SK-N-SH treated with all-trans-retinoic acid at 6 μM for 48 hours (cell line): ENCODE results near the gene SMAD3.

Source experiments
- ATAC-seq: fragments of 200-7000 bp; cut with Tn5 transposase; 3 replicates; pipeline ENCODE4 v1.9.1; 2020; ENCODE audit warnings: mild to moderate bottlenecking, moderate library complexity
- ARNTL ChIP-seq: fragments of 450-650 bp; formaldehyde crosslinking; IDR thresholded peaks from 2 replicates; pipeline ENCODE4 v1.5.0; 2020; ENCODE audit warnings: low read depth, mild to moderate bottlenecking, moderate library complexity, borderline replicate concordance
- BACH2 ChIP-seq: fragments of 250-450 bp; sonication (Bioruptor Pico); IDR thresholded peaks from 2 replicates; pipeline ENCODE4 v1.9.0; 2021; ENCODE audit warnings: mild to moderate bottlenecking, borderline replicate concordance
- CREB5 ChIP-seq: fragments of 250-450 bp; sonication (Bioruptor Pico); IDR thresholded peaks from 2 replicates; pipeline ENCODE4 v1.5.1; 2020; ENCODE audit warnings: low read depth, mild to moderate bottlenecking, moderate library complexity
- CSDC2 ChIP-seq: fragments of 250-450 bp; sonication (Bioruptor Pico); IDR thresholded peaks from 2 replicates; pipeline ENCODE4 v1.5.0; 2020; ENCODE audit warnings: mild to moderate bottlenecking, moderate library complexity
- CSRNP3 ChIP-seq: fragments of 250-450 bp; sonication (Bioruptor Pico); IDR thresholded peaks from 2 replicates; pipeline ENCODE4 v1.5.1; 2021; ENCODE audit warnings: mild to moderate bottlenecking, moderate library complexity
- ESRRG ChIP-seq: fragments of 250-450 bp; sonication (Bioruptor Pico); IDR thresholded peaks from 2 replicates; pipeline ENCODE4 v1.6.1; 2021; ENCODE audit warnings: mild to moderate bottlenecking
- GLIS3 ChIP-seq: fragments of 250-450 bp; sonication (Bioruptor Pico); IDR thresholded peaks from 2 replicates; pipeline ENCODE4 v1.5.0; 2020; ENCODE audit warnings: mild to moderate bottlenecking, moderate library complexity
- ISL1 ChIP-seq: fragments of 250-450 bp; sonication (Bioruptor Pico); IDR thresholded peaks from 2 replicates; pipeline ENCODE4 v2.1.2; 2022; ENCODE audit warnings: mild to moderate bottlenecking, moderate library complexity
- OSR1 ChIP-seq: fragments of 250-450 bp; sonication (Bioruptor Pico); IDR thresholded peaks from 2 replicates; pipeline ENCODE4 v1.8.0; 2022; ENCODE audit warnings: moderate library complexity, mild to moderate bottlenecking, inconsistent platforms
- POU6F1 ChIP-seq: fragments of 250-450 bp; sonication (Bioruptor Pico); IDR thresholded peaks from 2 replicates; pipeline ENCODE4 v1.8.0; 2021; ENCODE audit warnings: low read depth, mild to moderate bottlenecking, moderate library complexity, borderline replicate concordance
- PPARA ChIP-seq: fragments of 250-450 bp; sonication (Bioruptor Pico); IDR thresholded peaks from 2 replicates; pipeline ENCODE4 v1.5.0; 2020; ENCODE audit warnings: mild to moderate bottlenecking, borderline replicate concordance
- RARB ChIP-seq: fragments of 250-450 bp; sonication (Bioruptor Pico); IDR thresholded peaks from 2 replicates; pipeline ENCODE4 v1.8.0; 2021; ENCODE audit warnings: mild to moderate bottlenecking, moderate library complexity
- SNAI2 ChIP-seq: fragments of 250-450 bp; sonication (Bioruptor Pico); IDR thresholded peaks from 2 replicates; pipeline ENCODE4 v1.5.0; 2020; ENCODE audit warnings: mild to moderate bottlenecking, moderate library complexity
- TCF4 ChIP-seq: fragments of 250-450 bp; sonication (Bioruptor Pico); IDR thresholded peaks from 2 replicates; pipeline ENCODE4 v1.8.0; 2021; ENCODE audit warnings: mild to moderate bottlenecking, moderate library complexity, borderline replicate concordance
- TOX ChIP-seq: fragments of 250-450 bp; sonication (Bioruptor Pico); IDR thresholded peaks from 2 replicates; pipeline ENCODE4 v1.8.0; 2021; ENCODE audit warnings: mild to moderate bottlenecking, moderate library complexity, borderline replicate concordance
- ZC3H10 ChIP-seq: fragments of 250-450 bp; sonication (Bioruptor Pico); IDR thresholded peaks from 2 replicates; pipeline ENCODE4 v1.5.1; 2021; ENCODE audit warnings: mild to moderate bottlenecking, moderate library complexity
- ZFP3 ChIP-seq: fragments of 250-450 bp; sonication (Bioruptor Pico); IDR thresholded peaks from 2 replicates; pipeline ENCODE4 v1.5.0; 2020; ENCODE audit warnings: mild to moderate bottlenecking, moderate library complexity
- ZFP30 ChIP-seq: fragments of 450-650 bp; formaldehyde crosslinking; IDR thresholded peaks from 2 replicates; pipeline ENCODE4 v1.5.0; 2022; ENCODE audit warnings: mild to moderate bottlenecking, moderate library complexity
- ZNF565 ChIP-seq: fragments of 450-650 bp; formaldehyde crosslinking; conservative IDR thresholded peaks from 2 replicates; pipeline ENCODE4 v1.5.0; 2020; ENCODE audit warnings: low read depth, mild to moderate bottlenecking, moderate library complexity
- ZNF70 ChIP-seq: fragments of 450-650 bp; formaldehyde crosslinking; IDR thresholded peaks from 2 replicates; pipeline ENCODE4 v1.5.0; 2020; ENCODE audit warnings: mild to moderate bottlenecking, moderate library complexity
- ZNF8 ChIP-seq: fragments of 450-650 bp; formaldehyde crosslinking; IDR thresholded peaks from 2 replicates; pipeline ENCODE4 v1.5.0; 2020; ENCODE audit warnings: mild to moderate bottlenecking, moderate library complexity
- TF ChIP-seq, protein P1 (sequence below): fragments of 250-450 bp; sonication (Bioruptor Pico); IDR thresholded peaks from 2 replicates; pipeline ENCODE4 v1.8.0; 2020; ENCODE audit warnings: mild to moderate bottlenecking, moderate library complexity, borderline replicate concordance
- TF ChIP-seq, protein P2 (sequence below): fragments of 250-450 bp; sonication (Bioruptor Pico); IDR thresholded peaks from 2 replicates; pipeline ENCODE4 v1.5.0; 2020; ENCODE audit warnings: mild to moderate bottlenecking, moderate library complexity

The SMAD3 gene

DNA sequence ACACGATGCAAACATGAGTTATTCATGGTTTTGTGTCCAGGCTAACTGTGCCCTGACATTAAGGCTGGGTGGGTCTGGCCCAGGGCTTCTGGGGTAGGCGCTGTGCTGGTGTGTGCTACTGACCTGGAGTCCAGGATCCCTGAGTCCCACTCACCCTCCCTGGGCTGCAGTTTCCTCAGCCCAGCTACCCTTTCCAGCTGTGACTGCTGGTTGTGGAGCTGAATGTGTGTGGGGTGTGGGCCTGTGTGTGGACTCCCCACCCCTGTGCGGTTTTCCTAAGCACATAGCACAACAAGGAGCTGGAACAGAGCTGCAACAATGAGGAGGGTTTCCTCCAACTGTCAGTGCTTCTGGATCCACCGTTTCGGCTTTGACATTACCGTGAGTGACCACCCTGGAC is 38.0 kb downstream of the SMAD3 start:
- ATAC-seq, result no peak
- TF ChIP-seq SNAI2 (no peak), TOX (no peak), ZFP30 (CRISPR knock-in tag) (no peak), ZNF70 (CRISPR knock-in tag) (no peak), ZNF8 (CRISPR knock-in tag) (no peak), BACH2 (CRISPR knock-in tag) (no peak), ESRRG (CRISPR knock-in tag) (no peak), PPARA (CRISPR knock-in tag) (no peak), CREB5 (no peak), POU6F1 (CRISPR knock-in tag) (no peak), CSDC2 (no peak), ARNTL (CRISPR knock-in tag) (no peak), ZC3H10 (CRISPR knock-in tag) (no peak), GLIS3 (CRISPR knock-in tag) (no peak), TCF4 (CRISPR knock-in tag) (no peak), ISL1 (CRISPR knock-in tag) (no peak)
- TF ChIP-seq, protein P1, sequence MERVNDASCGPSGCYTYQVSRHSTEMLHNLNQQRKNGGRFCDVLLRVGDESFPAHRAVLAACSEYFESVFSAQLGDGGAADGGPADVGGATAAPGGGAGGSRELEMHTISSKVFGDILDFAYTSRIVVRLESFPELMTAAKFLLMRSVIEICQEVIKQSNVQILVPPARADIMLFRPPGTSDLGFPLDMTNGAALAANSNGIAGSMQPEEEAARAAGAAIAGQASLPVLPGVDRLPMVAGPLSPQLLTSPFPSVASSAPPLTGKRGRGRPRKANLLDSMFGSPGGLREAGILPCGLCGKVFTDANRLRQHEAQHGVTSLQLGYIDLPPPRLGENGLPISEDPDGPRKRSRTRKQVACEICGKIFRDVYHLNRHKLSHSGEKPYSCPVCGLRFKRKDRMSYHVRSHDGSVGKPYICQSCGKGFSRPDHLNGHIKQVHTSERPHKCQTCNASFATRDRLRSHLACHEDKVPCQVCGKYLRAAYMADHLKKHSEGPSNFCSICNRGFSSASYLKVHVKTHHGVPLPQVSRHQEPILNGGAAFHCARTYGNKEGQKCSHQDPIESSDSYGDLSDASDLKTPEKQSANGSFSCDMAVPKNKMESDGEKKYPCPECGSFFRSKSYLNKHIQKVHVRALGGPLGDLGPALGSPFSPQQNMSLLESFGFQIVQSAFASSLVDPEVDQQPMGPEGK (CRISPR knock-in tag), result no peak

GRCh38 chr15:67103869-67104268 is 38.5 kb downstream of the SMAD3 start:
- TF ChIP-seq ZNF70 (CRISPR knock-in tag) (no peak), TCF4 (CRISPR knock-in tag) (no peak), OSR1 (no peak), ISL1 (CRISPR knock-in tag) (no peak), ARNTL (CRISPR knock-in tag) (no peak), GLIS3 (CRISPR knock-in tag) (no peak), CSRNP3 (CRISPR knock-in tag) (no peak), TOX (no peak), ESRRG (CRISPR knock-in tag) (no peak), CREB5 (no peak), ZNF565 (CRISPR knock-in tag) (no peak), SNAI2 (no peak), RARB (CRISPR knock-in tag) (no peak), ZFP3 (CRISPR knock-in tag) (no peak), ZC3H10 (CRISPR knock-in tag) (no peak), CSDC2 (no peak; the same call in 1 of the 2 replicates), ZFP30 (CRISPR knock-in tag) (no peak)
- TF ChIP-seq, protein P2, sequence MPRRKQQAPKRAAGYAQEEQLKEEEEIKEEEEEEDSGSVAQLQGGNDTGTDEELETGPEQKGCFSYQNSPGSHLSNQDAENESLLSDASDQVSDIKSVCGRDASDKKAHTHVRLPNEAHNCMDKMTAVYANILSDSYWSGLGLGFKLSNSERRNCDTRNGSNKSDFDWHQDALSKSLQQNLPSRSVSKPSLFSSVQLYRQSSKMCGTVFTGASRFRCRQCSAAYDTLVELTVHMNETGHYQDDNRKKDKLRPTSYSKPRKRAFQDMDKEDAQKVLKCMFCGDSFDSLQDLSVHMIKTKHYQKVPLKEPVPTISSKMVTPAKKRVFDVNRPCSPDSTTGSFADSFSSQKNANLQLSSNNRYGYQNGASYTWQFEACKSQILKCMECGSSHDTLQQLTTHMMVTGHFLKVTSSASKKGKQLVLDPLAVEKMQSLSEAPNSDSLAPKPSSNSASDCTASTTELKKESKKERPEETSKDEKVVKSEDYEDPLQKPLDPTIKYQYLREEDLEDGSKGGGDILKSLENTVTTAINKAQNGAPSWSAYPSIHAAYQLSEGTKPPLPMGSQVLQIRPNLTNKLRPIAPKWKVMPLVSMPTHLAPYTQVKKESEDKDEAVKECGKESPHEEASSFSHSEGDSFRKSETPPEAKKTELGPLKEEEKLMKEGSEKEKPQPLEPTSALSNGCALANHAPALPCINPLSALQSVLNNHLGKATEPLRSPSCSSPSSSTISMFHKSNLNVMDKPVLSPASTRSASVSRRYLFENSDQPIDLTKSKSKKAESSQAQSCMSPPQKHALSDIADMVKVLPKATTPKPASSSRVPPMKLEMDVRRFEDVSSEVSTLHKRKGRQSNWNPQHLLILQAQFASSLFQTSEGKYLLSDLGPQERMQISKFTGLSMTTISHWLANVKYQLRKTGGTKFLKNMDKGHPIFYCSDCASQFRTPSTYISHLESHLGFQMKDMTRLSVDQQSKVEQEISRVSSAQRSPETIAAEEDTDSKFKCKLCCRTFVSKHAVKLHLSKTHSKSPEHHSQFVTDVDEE (CRISPR knock-in tag), result no peak
- no peak for ATAC-seq
